SK-N-SH (cell line): Measurements from ENCODE around the gene ATE1. TPM values are rescaled to one million over a fixed set of nuclear protein-coding genes. Genes with fewer than 3 reads are reported as not detected.
A peak's percentile ranks its signal among the peaks of the same experiment; 100 is the strongest.

ENCODE experiments used
- CTCF ChIA-PET: fragments of 300-600, 350-600 bp; formaldehyde crosslinking; extraction: SDS; loops from one replicate; lab custom pipeline; 2021; lab: Yijun Ruan, JAX
- POLR2A ChIA-PET: fragments of 350-600 bp; sonication (Branson Sonifier 250); formaldehyde crosslinking; extraction: SDS; loops from one replicate; lab custom pipeline; 2020; ENCODE audit warnings: antibody characterized with exemption, inconsistent platforms; lab: Yijun Ruan, JAX
- DNase-seq: peaks from one replicate; pipeline ENCODE4 v3.0.0; 2012
- H2AFZ ChIP-seq: fragments of 200-600 bp; sonication (generic); 2 replicates; pipeline ENCODE4 v1.8.1; 2016; ENCODE audit warnings: antibody characterized with exemption, mild to moderate bottlenecking, low read depth
- H3F3A ChIP-seq: fragments of 200-600 bp; sonication (generic); replicated peaks from 2 replicates; pipeline ENCODE3; 2016; ENCODE audit warnings: antibody characterized with exemption, mild to moderate bottlenecking; ENCODE audit not compliant: insufficient read depth
- H3K27ac ChIP-seq, 2 experiments: fragments of 200-500 bp in 1 of 2; fragments of 200-600 bp in 1 of 2; sonication (Bioruptor generic) in 1 of 2; sonication (generic), shearing (Covaris generic) in 1 of 2; 2 replicates each; pipeline versions ENCODE4 v1.5.1 to v1.6.1; 2014 to 2016; ENCODE audit warnings: low read depth in 2 of 2, inconsistent platforms in 1 of 2, low read length in 1 of 2, mild to moderate bottlenecking in 1 of 2, mixed read lengths in 1 of 2
- H3K27me3 ChIP-seq: fragments of 200-600 bp; sonication (generic), shearing (Covaris generic); 2 replicates; pipeline ENCODE4 v1.6.1; 2016; ENCODE audit warnings: mixed run types; ENCODE audit not compliant: insufficient read depth
- H3K36me3 ChIP-seq, 2 experiments: fragments of 200-500 bp in 1 of 2; fragments of 200-600 bp in 1 of 2; sonication (Bioruptor generic) in 1 of 2; sonication (generic) in 1 of 2; replicated peaks in 1 of 2; 2 replicates each; pipeline versions ENCODE3 to v1.5.1; 2014 to 2016; ENCODE audit warnings: low read length in 1 of 2, mild to moderate bottlenecking in 1 of 2; ENCODE audit not compliant: insufficient read depth in 2 of 2, control insufficient read depth in 1 of 2
- H3K4me1 ChIP-seq, 2 experiments: fragments of 200-500 bp in 1 of 2; fragments of 200-600 bp in 1 of 2; sonication (Bioruptor generic) in 1 of 2; sonication (generic), shearing (Covaris generic) in 1 of 2; 2 replicates each; pipeline versions ENCODE4 v1.5.1 to v1.6.1; 2014 to 2016; ENCODE audit warnings: low read depth in 1 of 2, low read length in 1 of 2, mixed run types in 1 of 2; ENCODE audit not compliant: insufficient read depth in 2 of 2, control insufficient read depth in 1 of 2
- H3K4me2 ChIP-seq: fragments of 200-600 bp; sonication (generic), shearing (Covaris generic); 2 replicates; pipeline ENCODE4 v1.6.1; 2017; ENCODE audit warnings: mixed run types
- H3K4me3 ChIP-seq, 2 experiments: fragments of 200-500 bp in 1 of 2; fragments of 200-600 bp in 1 of 2; sonication (Bioruptor generic) in 1 of 2; sonication (generic), shearing (Covaris generic) in 1 of 2; 2 replicates each; pipeline versions ENCODE4 v1.5.1 to v1.8.1; 2014 to 2016; ENCODE audit warnings: low read depth in 2 of 2, inconsistent platforms in 1 of 2, low read length in 1 of 2, mild to moderate bottlenecking in 1 of 2, mixed read lengths in 1 of 2, moderate library complexity in 1 of 2
- H3K79me2 ChIP-seq: fragments of 200-600 bp; sonication (generic); 2 replicates; pipeline ENCODE4 v1.8.1; 2017; ENCODE audit warnings: mild to moderate bottlenecking; ENCODE audit not compliant: insufficient read depth
- H3K9ac ChIP-seq: fragments of 200-600 bp; sonication (generic); 2 replicates; pipeline ENCODE4 v1.6.1; 2017; ENCODE audit warnings: mixed run types
- H3K9me2 ChIP-seq: fragments of 200-600 bp; sonication (generic); 2 replicates; pipeline ENCODE4 v1.6.1; 2017; ENCODE audit warnings: mixed run types
- H3K9me3 ChIP-seq: fragments of 200-600 bp; sonication (generic); 2 replicates; pipeline ENCODE4 v1.6.1; 2017; ENCODE audit warnings: mixed run types, mild to moderate bottlenecking, moderate library complexity
- H4K20me1 ChIP-seq: fragments of 200-600 bp; sonication (generic); 2 replicates; pipeline ENCODE4 v1.6.1; 2017; ENCODE audit warnings: mild to moderate bottlenecking, mixed run types; ENCODE audit not compliant: insufficient read depth
- CTCF ChIP-seq: fragments of 200-600 bp; sonication (generic); IDR thresholded peaks from 2 replicates; pipeline ENCODE4 v1.6.1; 2017; ENCODE audit warnings: antibody characterized with exemption, mild to moderate bottlenecking, moderate library complexity
- FOXM1 ChIP-seq: IDR thresholded peaks from 2 replicates; pipeline ENCODE4 v1.4.0; 2012; ENCODE audit warnings: low read depth, mild to moderate bottlenecking
- GATA2 ChIP-seq: sonication (generic); formaldehyde crosslinking; IDR thresholded peaks from 2 replicates; pipeline ENCODE4 v1.5.0; 2020; ENCODE audit warnings: mild to moderate bottlenecking, missing genetic modification reagents
- JUND ChIP-seq: IDR thresholded peaks from 2 replicates; pipeline ENCODE4 v1.4.0; 2012
- NFIC ChIP-seq: IDR thresholded peaks from 2 replicates; pipeline ENCODE4 v1.4.0; 2012; ENCODE audit warnings: borderline replicate concordance
- RAD21 ChIP-seq: IDR thresholded peaks from 2 replicates; pipeline ENCODE4 v1.6.1; 2012; ENCODE audit warnings: mild to moderate bottlenecking, low read length
- RCOR1 ChIP-seq: fragments of 150-350 bp; IDR thresholded peaks from 2 replicates; pipeline ENCODE4 v1.6.1; 2017; ENCODE audit warnings: antibody characterized with exemption, low read length
- REST ChIP-seq: IDR thresholded peaks from 2 replicates; pipeline ENCODE4 v1.6.1; 2012; ENCODE audit warnings: mild to moderate bottlenecking, low read depth, low read length, moderate library complexity
- RFX5 ChIP-seq: IDR thresholded peaks from 2 replicates; pipeline ENCODE4 v1.6.1; 2012; ENCODE audit warnings: mild to moderate bottlenecking, improper control_type of control experiment, low read length
- SIN3A ChIP-seq: IDR thresholded peaks from 2 replicates; pipeline ENCODE4 v1.6.1; 2012; ENCODE audit warnings: low read depth, mild to moderate bottlenecking, low read length, moderate library complexity, borderline replicate concordance
- TCF12 ChIP-seq: IDR thresholded peaks from 2 replicates; pipeline ENCODE4 v1.4.0; 2012
- TEAD4 ChIP-seq: IDR thresholded peaks from 2 replicates; pipeline ENCODE4 v1.4.0; 2012; ENCODE audit warnings: mild to moderate bottlenecking, borderline replicate concordance; ENCODE audit not compliant: insufficient read depth
- USF2 ChIP-seq: fragments of 150-350 bp; IDR thresholded peaks from 2 replicates; pipeline ENCODE4 v1.6.1; 2017; ENCODE audit warnings: antibody characterized with exemption, low read length, low read depth, borderline replicate concordance
- ZBTB33 ChIP-seq: IDR thresholded peaks from 2 replicates; pipeline ENCODE4 v1.4.0; 2012; ENCODE audit warnings: low read depth, borderline replicate concordance
- WGBS: methylation state at CpG from one replicate; pipeline ENCODE4 v1.1.6; 2017; ENCODE audit warnings: low lambda C conversion rate; 5-methylcytosine and 5-hydroxymethylcytosine counted together
- polyA plus RNA-seq, 3 experiments: library from polyadenylated mRNA; depleted of rRNA; stranded (reverse); fragments of >200 nt; gene quantifications; 2 replicates each; pipeline ENCODE4 v1.2.3, GENCODE V29; 2012

Gene ATE1
- polyA plus RNA-seq, 1 of the 3 experiments (the other 2 are of a cell fraction), result 6.3 TPM

- peak; percentile 45 for DNase-seq
- H3K27me3 ChIP-seq, result no peaks in the 10 kb centered on the region
- no peaks in the 10 kb centered on the region for H3K36me3 ChIP-seq
- peaks cover 0 to 25% of the 10 kb centered on the region in 2 experiments; a peak in 2 of 4 replicates for H3K4me1 ChIP-seq
- no peak overlapping the region for H3K4me3 ChIP-seq
- no peaks in the 10 kb centered on the region for H3K9me3 ChIP-seq
- no peaks in the 10 kb centered on the region for H4K20me1 ChIP-seq
- CTCF ChIA-PET, result interaction anchor here (0.7 to 5.4 kb wide), 25 partner anchors 8 to 748 kb away, joined by 3 to 23 read pairs (median 5); partner anchors contain the start of gene FGFR2
- H3K79me2 ChIP-seq, result no peaks in the 10 kb centered on the region
- H2AFZ ChIP-seq, result no peak overlapping the region
- 79% methylated on average over 3 of the region's 3 CpGs for WGBS
- no peak overlapping the region for H3K9ac ChIP-seq
- peak; percentile 52 for TF ChIP-seq CTCF
- peak; percentile 29; the same call in 1 of the 2 replicates for TF ChIP-seq RAD21
- no peak for TF ChIP-seq TEAD4
- no peak for TF ChIP-seq RFX5
- TF ChIP-seq, all 33 proteins: peak for 2
- H3K9me2 ChIP-seq, result no peaks in the 10 kb centered on the region
- POLR2A ChIA-PET, result no interaction called here
- H3K27ac ChIP-seq, result no peak overlapping the region
- H3F3A ChIP-seq, result no peaks in the 10 kb centered on the region
- H3K4me2 ChIP-seq, result no peak overlapping the region
Measured at GRCh38 chr10:121696854-121697253, 231.0 kb downstream of the ATE1 start.

GRCh38 chr10:121695731-121696464, 231.9 kb downstream of the ATE1 start:
- no peaks in the 10 kb centered on the region for H3F3A ChIP-seq
- no peaks in the 10 kb centered on the region for H3K36me3 ChIP-seq
- H3K79me2 ChIP-seq, result no peaks in the 10 kb centered on the region
- ChIA-PET CTCF (interaction anchor here (0.7 to 5.4 kb wide), 18 partner anchors 8 to 1328 kb away, joined by 3 to 23 read pairs (median 7); no protein-coding TSS in a partner anchor), POLR2A (interaction anchor here (1.7 kb wide), 1 partner anchor 27 kb away, joined by 7 read pairs; no protein-coding TSS in a partner anchor)
- H3K4me3 ChIP-seq, result no peak overlapping the region
- no peak overlapping the region for H3K4me2 ChIP-seq
- H3K9me2 ChIP-seq, result no peaks in the 10 kb centered on the region
- H4K20me1 ChIP-seq, result no peaks in the 10 kb centered on the region
- H3K4me1 ChIP-seq, result peaks cover 0 to 25% of the 10 kb centered on the region in 2 experiments; a peak in 2 of 4 replicates
- no peak for DNase-seq
- WGBS, result 36% methylated on average over 6 of the region's 7 CpGs
- no peak overlapping the region for H3K27ac ChIP-seq
- no peak overlapping the region for H2AFZ ChIP-seq
- H3K9me3 ChIP-seq, result no peaks in the 10 kb centered on the region
- H3K9ac ChIP-seq, result no peak overlapping the region
- no peaks in the 10 kb centered on the region for H3K27me3 ChIP-seq
- TF ChIP-seq SIN3A (no peak), RCOR1 (no peak), TCF12 (no peak), REST (no peak), USF2 (no peak), TEAD4 (no peak), FOXM1 (no peak), ZBTB33 (no peak), NFIC (no peak), CTCF (no peak), GATA2 (CRISPR knock-in tag) (no peak), JUND (no peak)
